SH-SY5Y (cell line): Measurements from ENCODE around the gene IFT88.

Experiments
- GATA2 ChIP-seq: IDR thresholded peaks from 2 replicates; pipeline ENCODE4 v1.6.1; 2011; ENCODE audit warnings: mild to moderate bottlenecking, low read depth, low read length
- GATA3 ChIP-seq: IDR thresholded peaks from 2 replicates; pipeline ENCODE4 v1.6.1; 2011; ENCODE audit warnings: low read depth, mild to moderate bottlenecking, low read length, moderate library complexity

GRCh38 chr13:20696073-20696472 is 129.1 kb downstream of the IFT88 start:
- no peak for TF ChIP-seq GATA2
- no peak for TF ChIP-seq GATA3
